GM12878 (cell line): ENCODE data around the gene CNTNAP2. TPM values are rescaled to one million over a fixed set of nuclear protein-coding genes. Genes with fewer than 3 reads are reported as not detected.

Source experiments
- ATAC-seq: fragments of 200-7000 bp; cut with Tn5 transposase; 3 replicates; pipeline ENCODE4 v1.9.1; 2020; ENCODE audit warnings: mild to moderate bottlenecking, moderate library complexity
- BruUV-seq: library from RNA; stranded (reverse); fragments of 400-500 nt; replicated peaks from 2 replicates; lab custom pipeline; 2021; lab: Mats Ljungman, UMichigan
- CTCF ChIA-PET: fragments of 300-600 bp; sonication (Branson Sonifier 250); formaldehyde crosslinking; extraction: SDS; loops from one replicate; lab custom pipeline; 2021; ENCODE audit warnings: inconsistent platforms; lab: Yijun Ruan, JAX
- POLR2A ChIA-PET: fragments of 350-600 bp; formaldehyde crosslinking; extraction: SDS; loops from one replicate; lab custom pipeline; 2021; ENCODE audit warnings: inconsistent platforms; lab: Charles Lee
- RAD21 ChIA-PET: fragments of 300-600 bp; sonication (Branson Sonifier 250); formaldehyde crosslinking; loops from one replicate; lab custom pipeline; 2023; ENCODE audit warnings: antibody characterized with exemption; ENCODE audit not compliant: unreplicated experiment; lab: Charles Lee
- SMC1A ChIA-PET: fragments of 300-600 bp; sonication (Branson Sonifier 250); formaldehyde crosslinking; loops from one replicate; lab custom pipeline; 2023; ENCODE audit not compliant: unreplicated experiment, uncharacterized antibody; lab: Charles Lee
- DNase-seq: peaks from one replicate; pipeline ENCODE4 v3.0.0-alpha.2; 2011; ENCODE audit warnings: low read depth, low spot score
- FAIRE-seq: peaks from 3 replicates; lab custom pipeline; 2011; peaks lifted over from hg19 to GRCh38; lab: Jason Lieb, UNC
- H2AFZ ChIP-seq: 2 replicates; pipeline ENCODE4 v1.6.0; 2011; ENCODE audit warnings: low read depth, low read length, control low read depth; ENCODE audit not compliant: control insufficient read depth
- H3K27ac ChIP-seq: 2 replicates; pipeline ENCODE4 v1.5.1; 2011; ENCODE audit warnings: control low read depth; ENCODE audit not compliant: control insufficient read depth, insufficient read depth
- H3K27me3 ChIP-seq, 2 experiments: replicated peaks in 1 of 2; 2 replicates each; pipeline versions ENCODE4 v1.6.0 to v1.6.1; 2011; ENCODE audit warnings: low read length in 1 of 2; ENCODE audit not compliant: control insufficient read depth in 2 of 2, insufficient read depth in 2 of 2
- H3K36me3 ChIP-seq, 2 experiments: 2 replicates each; pipeline ENCODE4 v1.5.1; 2011; ENCODE audit warnings: low read length in 1 of 2; ENCODE audit not compliant: control insufficient read depth in 2 of 2, insufficient read depth in 2 of 2
- H3K4me1 ChIP-seq: 2 replicates; pipeline ENCODE4 v1.6.1; 2011; ENCODE audit warnings: mild to moderate bottlenecking, low read length, moderate library complexity, mixed read lengths; ENCODE audit not compliant: control insufficient read depth, insufficient read depth
- H3K4me2 ChIP-seq: 2 replicates; pipeline ENCODE4 v1.6.0; 2011; ENCODE audit warnings: control low read depth; ENCODE audit not compliant: control insufficient read depth, insufficient read depth
- H3K4me3 ChIP-seq: fragments of 200-600 bp; sonication (generic); 2 replicates; pipeline ENCODE4 v1.5.1; 2016
- H3K79me2 ChIP-seq: 2 replicates; pipeline ENCODE4 v1.6.0; 2011; ENCODE audit warnings: low read length; ENCODE audit not compliant: control insufficient read depth, insufficient read depth
- H3K9ac ChIP-seq: 2 replicates; pipeline ENCODE4 v1.8.0; 2011; ENCODE audit warnings: low read length, control low read depth, mixed read lengths; ENCODE audit not compliant: control insufficient read depth, insufficient read depth
- H3K9me3 ChIP-seq: replicated peaks from 3 replicates; pipeline ENCODE4 v1.5.1; 2011; ENCODE audit warnings: mild to moderate bottlenecking, low read length; ENCODE audit not compliant: control insufficient read depth, insufficient read depth
- H4K20me1 ChIP-seq: 2 replicates; pipeline ENCODE4 v1.6.0; 2011; ENCODE audit not compliant: control insufficient read depth, insufficient read depth
- CEBPB ChIP-seq, 2 experiments: fragments of 150-350 bp in 1 of 2; IDR thresholded peaks; 2 replicates each; pipeline ENCODE4 v1.6.1; 2012 to 2014; ENCODE audit warnings: low read depth in 2 of 2, low read length in 2 of 2, borderline replicate concordance in 1 of 2, inconsistent platforms in 1 of 2
- CREB1 ChIP-seq: IDR thresholded peaks from 2 replicates; pipeline ENCODE4 v1.6.1; 2012; ENCODE audit warnings: low read depth, mild to moderate bottlenecking, inconsistent platforms
- FOXK2 ChIP-seq: fragments of 450-650 bp; IDR thresholded peaks from 2 replicates; pipeline ENCODE4 v1.6.1; 2017; ENCODE audit warnings: mild to moderate bottlenecking, moderate library complexity
- FOXM1 ChIP-seq: IDR thresholded peaks from 2 replicates; pipeline ENCODE4 v1.6.1; 2012; ENCODE audit warnings: low read depth, mild to moderate bottlenecking, inconsistent platforms, low read length, moderate library complexity
- IRF3 ChIP-seq: fragments of 450-650 bp; IDR thresholded peaks from 2 replicates; pipeline ENCODE4 v1.6.1; 2014; ENCODE audit warnings: mild to moderate bottlenecking
- MTA3 ChIP-seq: IDR thresholded peaks from 2 replicates; pipeline ENCODE4 v1.6.1; 2012; ENCODE audit warnings: low read length, inconsistent platforms, borderline replicate concordance
- NFYA ChIP-seq: IDR thresholded peaks from 2 replicates; pipeline ENCODE4 v1.6.1; 2011; ENCODE audit warnings: low read depth, mild to moderate bottlenecking, low read length, improper control_type of control experiment, borderline replicate concordance
- NRF1 ChIP-seq: conservative IDR thresholded peaks from 2 replicates; pipeline ENCODE4 v1.6.1; 2011; ENCODE audit warnings: mild to moderate bottlenecking, low read depth, low read length, improper control_type of control experiment
- POLR2AphosphoS2 ChIP-seq: IDR thresholded peaks from 2 replicates; pipeline ENCODE4 v1.6.1; 2011; ENCODE audit warnings: low read depth, mild to moderate bottlenecking, low read length, improper control_type of control experiment, moderate library complexity
- RAD21 ChIP-seq: IDR thresholded peaks from 2 replicates; pipeline ENCODE4 v1.6.1; 2011; ENCODE audit warnings: mild to moderate bottlenecking, low read depth, low read length, moderate library complexity; ENCODE audit not compliant: insufficient read depth
- RB1 ChIP-seq: fragments of 450-650 bp; formaldehyde crosslinking; IDR thresholded peaks from 2 replicates; pipeline ENCODE4 v1.6.1; 2017; ENCODE audit warnings: mild to moderate bottlenecking, borderline replicate concordance
- RBBP5 ChIP-seq: fragments of 200-600 bp; sonication (generic); conservative IDR thresholded peaks from 2 replicates; pipeline ENCODE4 v1.6.1; 2016
- RCOR1 ChIP-seq: conservative IDR thresholded peaks from 2 replicates; pipeline ENCODE4 v1.6.1; 2012; ENCODE audit warnings: low read depth, low read length, improper control_type of control experiment
- ZNF687 ChIP-seq: fragments of 450-650 bp; IDR thresholded peaks from 2 replicates; pipeline ENCODE4 v1.6.1; 2017; ENCODE audit warnings: mild to moderate bottlenecking, moderate library complexity
- ZSCAN29 ChIP-seq: fragments of 450-650 bp; IDR thresholded peaks from 2 replicates; pipeline ENCODE4 v1.6.1; 2017; ENCODE audit warnings: mild to moderate bottlenecking, moderate library complexity
- WGBS: methylation state at CpG from one replicate; pipeline ENCODE4 v1.1.6; 2016; ENCODE audit warnings: low lambda C conversion rate; ENCODE audit not compliant: insufficient replicate concordance, insufficient coverage; ENCODE audit errors: missing lambda C conversion rate; 5-methylcytosine and 5-hydroxymethylcytosine counted together
- in situ Hi-C: fragments of 300-500 bp; cut with MboI; formaldehyde crosslinking; loops from 9 replicates; pipeline ENCODE4 v1.14.3; 2018; ENCODE audit warnings: mixed read lengths
- intact Hi-C: fragments of 100-400 bp; cut with micrococcal nuclease; formaldehyde crosslinking; loops from one replicate; pipeline ENCODE4 v1.14.2; 2022; ENCODE audit not compliant: unreplicated experiment
- polyA plus RNA-seq, 11 experiments: library from polyadenylated mRNA; depleted of rRNA in 4 of 11; unstranded in 6 of 11; stranded (reverse) in 5 of 11; fragments of >200 nt; fragmentation: Nextera tagmentation in 4 of 11; fragmentation: Illumina TruSeq in 1 of 11; extraction: Ambion mirVana in 4 of 11; extraction: Trizol in 1 of 11; gene quantifications; 1 replicate in 1 of 11; 2 replicates in 10 of 11; pipeline versions ENCODE4 v1.2.1 to v1.2.3, GENCODE V29; 2011 to 2016; ENCODE audit warnings: inconsistent platforms in 2 of 11, missing spikeins in 2 of 11, low read depth in 1 of 11
- total RNA-seq, 4 experiments: library from RNA; depleted of rRNA in 3 of 4; stranded (reverse); fragments of >200 nt in 3 of 4; fragmentation: Illumina TruSeq in 1 of 4; extraction: Trizol in 1 of 4; gene quantifications; 2 replicates each; pipeline versions ENCODE4 v1.2.1 to v1.2.3, GENCODE V29; 2013 to 2021

The CNTNAP2 gene
- total and polyA plus RNA-seq, 10 of the 15 experiments (the other 5 are each of a cell fraction or from before 2014, with no cell fraction given), result 0.03 to 0.08 (median 0.03) TPM; not detected in 7

GRCh38 chr7:147540743-147541142 lies 1424.1 kb downstream of the CNTNAP2 start:
- no peak overlapping the region for H3K4me2 ChIP-seq
- no peaks in the 10 kb centered on the region for H3K9me3 ChIP-seq
- ChIA-PET CTCF (no interaction called here), SMC1A (no interaction called here), RAD21 (no interaction called here), POLR2A (no interaction called here)
- no peak overlapping the region for H3K4me3 ChIP-seq
- no TSS peak for BruUV-seq
- no peaks in the 10 kb centered on the region for H3K27me3 ChIP-seq
- intact Hi-C loops (no loop called here), in situ Hi-C loops (no loop called here)
- H3K9ac ChIP-seq, result no peak overlapping the region
- H3K36me3 ChIP-seq, result no peaks in the 10 kb centered on the region
- no peak for TF ChIP-seq CEBPB (IDR thresholded peaks at IDR 0.05; ENCODE audit: borderline replicate concordance in 1 of 2, low read depth in 2 of 2, low read length in 2 of 2)
- no peak for TF ChIP-seq RCOR1
- TF ChIP-seq POLR2AphosphoS2, result no peak
- TF ChIP-seq FOXK2, result no peak
- no peak for TF ChIP-seq NRF1
- no peak overlapping the region for H2AFZ ChIP-seq
- ATAC-seq (no peak), FAIRE-seq (no peak), DNase-seq (no peak)
- H3K27ac ChIP-seq, result no peak overlapping the region
- H4K20me1 ChIP-seq, result no peaks in the 10 kb centered on the region
- no peaks in the 10 kb centered on the region for H3K79me2 ChIP-seq
- WGBS, result 18% methylated on average over 6 of the region's 6 CpGs
- H3K4me1 ChIP-seq, result no peaks in the 10 kb centered on the region

GRCh38 chr7:147541261-147541660 lies 1424.7 kb downstream of the CNTNAP2 start:
- Histone ChIP-seq H3K9ac (no peak overlapping the region), H3K79me2 (no peaks in the 10 kb centered on the region), H2AFZ (no peak overlapping the region), H3K27ac (no peak overlapping the region), H4K20me1 (no peaks in the 10 kb centered on the region), H3K36me3 (no peaks in the 10 kb centered on the region), H3K4me3 (no peak overlapping the region), H3K4me1 (no peaks in the 10 kb centered on the region), H3K9me3 (no peaks in the 10 kb centered on the region), H3K27me3 (no peaks in the 10 kb centered on the region), H3K4me2 (no peak overlapping the region)
- no TSS peak for BruUV-seq
- DNase-seq (no peak), FAIRE-seq (no peak), ATAC-seq (no peak)
- in situ Hi-C loops (no loop called here), intact Hi-C loops (no loop called here)
- SMC1A ChIA-PET, result no interaction called here
- POLR2A ChIA-PET, result no interaction called here
- RAD21 ChIA-PET, result no interaction called here
- WGBS, result 0% methylated on average over 4 of the region's 4 CpGs
- CTCF ChIA-PET, result no interaction called here
- no peak for TF ChIP-seq IRF3
- no peak for TF ChIP-seq RB1
- no peak for TF ChIP-seq RAD21
- TF ChIP-seq FOXM1, result no peak
- TF ChIP-seq ZSCAN29, result no peak
- no peak for TF ChIP-seq NFYA
- TF ChIP-seq ZNF687, result no peak
- no peak for TF ChIP-seq MTA3
- TF ChIP-seq RBBP5, result no peak
- no peak for TF ChIP-seq CREB1
